ENCODE measurements around the gene ADAMTS16.

The ADAMTS16 gene

GRCh38 chr5:5273398-5273797 lies 133.3 kb downstream of the ADAMTS16 start:
- Histone ChIP-seq H3K27ac (no peak overlapping the region), H3K27me3 (ENCODE audit: insufficient read depth, low read depth, severe bottlenecking) (peaks cover 92% of the 10 kb centered on the region), H3K4me3 (ENCODE audit: low read depth, low read length) (no peak overlapping the region), H3K9me3 (ENCODE audit: severe bottlenecking) (no peaks in the 10 kb centered on the region), H3K36me3 (no peaks in the 10 kb centered on the region)
- no peak for TF ChIP-seq CTCF (IDR thresholded peaks at IDR 0.05; ENCODE audit: low read depth, low read length)
- no peak for DNase-seq

GRCh38 chr5:5273976-5274375 lies 133.8 kb downstream of the ADAMTS16 start:
- no peak for DNase-seq
- Histone ChIP-seq H3K4me3 (ENCODE audit: low read depth, low read length) (no peak overlapping the region), H3K27ac (no peak overlapping the region), H3K36me3 (no peaks in the 10 kb centered on the region), H3K9me3 (ENCODE audit: severe bottlenecking) (no peaks in the 10 kb centered on the region), H3K27me3 (ENCODE audit: insufficient read depth, low read depth, severe bottlenecking) (peaks cover 88% of the 10 kb centered on the region)
- TF ChIP-seq CTCF (IDR thresholded peaks at IDR 0.05; ENCODE audit: low read depth, low read length), result no peak

- DNase-seq, result no peak
- no peak for TF ChIP-seq CTCF (IDR thresholded peaks at IDR 0.05; ENCODE audit: low read depth, low read length)
- Histone ChIP-seq H3K4me3 (ENCODE audit: low read depth, low read length) (no peak overlapping the region), H3K27me3 (ENCODE audit: insufficient read depth, low read depth, severe bottlenecking) (peaks cover 84% of the 10 kb centered on the region), H3K36me3 (no peaks in the 10 kb centered on the region), H3K9me3 (ENCODE audit: severe bottlenecking) (no peaks in the 10 kb centered on the region), H3K27ac (no peak overlapping the region)
Observed at GRCh38 chr5:5275211-5275610, 135.1 kb downstream of the ADAMTS16 start.

GRCh38 chr5:5276430-5276829 lies 136.3 kb downstream of the ADAMTS16 start:
- TF ChIP-seq CTCF (IDR thresholded peaks at IDR 0.05; ENCODE audit: low read depth, low read length), result no peak
- no peaks in the 10 kb centered on the region for H3K9me3 ChIP-seq (ENCODE audit: severe bottlenecking)

GRCh38 chr5:5276951-5277517 lies 136.9 kb downstream of the ADAMTS16 start:
- no peak for DNase-seq
- Histone ChIP-seq H3K4me3 (ENCODE audit: low read depth, low read length) (no peak overlapping the region), H3K27ac (no peak overlapping the region), H3K36me3 (no peaks in the 10 kb centered on the region), H3K9me3 (ENCODE audit: severe bottlenecking) (no peaks in the 10 kb centered on the region), H3K27me3 (ENCODE audit: insufficient read depth, low read depth, severe bottlenecking) (peaks cover 83% of the 10 kb centered on the region)
- no peak for TF ChIP-seq CTCF (IDR thresholded peaks at IDR 0.05; ENCODE audit: low read depth, low read length)

More at GRCh38 chr5:5276430-5276829, 136.3 kb downstream of the ADAMTS16 start:
- Histone ChIP-seq H3K36me3 (no peaks in the 10 kb centered on the region), H3K27ac (no peak overlapping the region), H3K27me3 (ENCODE audit: insufficient read depth, low read depth, severe bottlenecking) (peaks cover 83% of the 10 kb centered on the region), H3K4me3 (ENCODE audit: low read depth, low read length) (no peak overlapping the region)
- no peak for DNase-seq

GRCh38 chr5:5278201-5278814 lies 138.2 kb downstream of the ADAMTS16 start:
- no peak for TF ChIP-seq CTCF (IDR thresholded peaks at IDR 0.05; ENCODE audit: low read depth, low read length)

More at GRCh38 chr5:5278201-5278814, 138.2 kb downstream of the ADAMTS16 start:
- no peak for DNase-seq
- no peaks in the 10 kb centered on the region for H3K36me3 ChIP-seq
- no peak overlapping the region for H3K4me3 ChIP-seq (ENCODE audit: low read depth, low read length)
- peaks cover 76% of the 10 kb centered on the region for H3K27me3 ChIP-seq (ENCODE audit: insufficient read depth, low read depth, severe bottlenecking)
- H3K27ac ChIP-seq, result no peak overlapping the region
- H3K9me3 ChIP-seq (ENCODE audit: severe bottlenecking), result no peaks in the 10 kb centered on the region
